Right atrium auricular region (tissue), 2 donors: ENCODE data around the gene HSPG2. TPM values are rescaled to one million over a fixed set of nuclear protein-coding genes. Genes with fewer than 3 reads are reported as not detected.
"Not testable (repeated sequence)": the region's sequence is repeated elsewhere in the genome, so short reads cannot be mapped to it uniquely, and the experiment has no call there.

Source experiments
- DNase-seq: peaks from one replicate; pipeline ENCODE4 v3.0.0-alpha.2; 2019; ENCODE audit warnings: low spot score
- H3K27ac ChIP-seq, 2 donors: fragments of 200-600 bp; sonication (generic); 1 replicate in 1 of 2; 2 replicates in 1 of 2; pipeline ENCODE4 v1.5.1; 2016 to 2019
- H3K27me3 ChIP-seq, 2 donors: fragments of 200-600 bp; sonication (generic); one replicate each; pipeline versions ENCODE4 v1.5.1 to v1.6.0; 2017 to 2019
- H3K36me3 ChIP-seq: fragments of 200-600 bp; sonication (generic); one replicate; pipeline ENCODE4 v1.5.1; 2016
- H3K4me1 ChIP-seq, 2 donors: fragments of 200-600 bp; sonication (generic); one replicate each; pipeline versions ENCODE4 v1.5.1 to v1.6.0; 2017 to 2019
- H3K4me3 ChIP-seq, 2 donors: fragments of 200-600 bp; sonication (generic); 1 replicate in 1 of 2; 2 replicates in 1 of 2; pipeline ENCODE4 v1.5.1; 2017 to 2019; ENCODE audit warnings: mild to moderate bottlenecking in 1 of 2, moderate library complexity in 1 of 2
- H3K9me3 ChIP-seq, 2 donors: fragments of 200-600 bp; sonication (generic); one replicate each; pipeline ENCODE4 v1.5.1; 2019
- total RNA-seq, 2 donors: library from RNA; depleted of rRNA; stranded (reverse); fragments of >200 nt; gene quantifications; one replicate each; pipeline ENCODE4 v1.1.0, GENCODE V29; 2016
- TF ChIP-seq, protein P1 (sequence below), 2 donors: fragments of 200-600 bp; sonication (generic); IDR thresholded peaks; one replicate each; pipeline ENCODE4 v1.5.1; 2019; ENCODE audit warnings: antibody characterized with exemption in 2 of 2

Gene HSPG2
- total RNA-seq, 2 donors from 2014 or later: 424 to 557 TPM

DNA sequence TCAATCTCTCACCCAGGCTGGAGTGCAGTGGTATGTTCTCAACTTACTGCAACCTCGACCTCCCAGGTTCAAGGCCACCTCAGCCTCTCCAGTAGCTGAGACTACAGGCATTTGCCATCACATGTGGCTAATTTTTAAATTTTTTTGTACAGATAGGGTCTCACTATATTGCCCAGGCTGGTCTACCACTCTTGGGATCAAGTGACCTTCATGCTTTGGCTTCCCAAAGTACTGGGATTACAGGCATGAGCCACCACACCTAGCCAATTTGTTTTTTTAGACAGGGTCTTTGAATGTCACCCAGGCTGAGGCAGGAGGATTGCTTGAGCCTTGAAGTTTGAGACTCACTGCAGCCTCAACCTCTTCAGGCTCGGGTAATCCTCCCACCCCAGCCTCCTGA lies 144.0 kb downstream of the HSPG2 start:
- no peak for DNase-seq
- TF ChIP-seq, protein P1, sequence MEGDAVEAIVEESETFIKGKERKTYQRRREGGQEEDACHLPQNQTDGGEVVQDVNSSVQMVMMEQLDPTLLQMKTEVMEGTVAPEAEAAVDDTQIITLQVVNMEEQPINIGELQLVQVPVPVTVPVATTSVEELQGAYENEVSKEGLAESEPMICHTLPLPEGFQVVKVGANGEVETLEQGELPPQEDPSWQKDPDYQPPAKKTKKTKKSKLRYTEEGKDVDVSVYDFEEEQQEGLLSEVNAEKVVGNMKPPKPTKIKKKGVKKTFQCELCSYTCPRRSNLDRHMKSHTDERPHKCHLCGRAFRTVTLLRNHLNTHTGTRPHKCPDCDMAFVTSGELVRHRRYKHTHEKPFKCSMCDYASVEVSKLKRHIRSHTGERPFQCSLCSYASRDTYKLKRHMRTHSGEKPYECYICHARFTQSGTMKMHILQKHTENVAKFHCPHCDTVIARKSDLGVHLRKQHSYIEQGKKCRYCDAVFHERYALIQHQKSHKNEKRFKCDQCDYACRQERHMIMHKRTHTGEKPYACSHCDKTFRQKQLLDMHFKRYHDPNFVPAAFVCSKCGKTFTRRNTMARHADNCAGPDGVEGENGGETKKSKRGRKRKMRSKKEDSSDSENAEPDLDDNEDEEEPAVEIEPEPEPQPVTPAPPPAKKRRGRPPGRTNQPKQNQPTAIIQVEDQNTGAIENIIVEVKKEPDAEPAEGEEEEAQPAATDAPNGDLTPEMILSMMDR (IDR thresholded peaks at IDR 0.05): no peak
- Histone ChIP-seq H3K27me3 (no peaks in the 10 kb centered on the region), H3K27ac (no peak overlapping the region), H3K9me3 (peaks cover 0 to 9% of the 10 kb centered on the region in 2 donors), H3K36me3 (no peaks in the 10 kb centered on the region), H3K4me3 (no peak overlapping the region), H3K4me1 (no peaks in the 10 kb centered on the region)

DNA sequence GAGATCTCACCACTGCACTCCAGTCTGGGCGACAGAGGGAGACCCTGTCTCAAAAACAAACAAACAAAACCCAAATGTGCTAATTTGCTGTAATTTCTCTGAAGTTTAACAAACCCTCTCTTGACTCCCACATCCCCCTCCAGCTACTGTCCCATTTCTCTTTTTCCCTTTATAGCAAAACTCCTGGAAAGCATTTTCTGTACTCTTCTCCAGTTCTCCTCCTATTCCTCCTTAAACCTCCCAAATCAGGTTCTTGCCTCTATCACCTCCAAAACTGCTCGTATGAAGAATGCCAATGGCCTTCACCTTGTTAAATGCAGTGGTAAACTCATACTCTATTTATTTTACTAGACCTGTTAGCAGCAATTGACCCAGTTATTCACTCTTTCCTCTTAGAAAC lies 150.5 kb downstream of the HSPG2 start:
- no peaks in the 10 kb centered on the region for H3K9me3 ChIP-seq
- no peaks in the 10 kb centered on the region for H3K27me3 ChIP-seq
- peaks cover 0 to 4% of the 10 kb centered on the region in 2 donors for H3K4me1 ChIP-seq
- no peaks in the 10 kb centered on the region for H3K36me3 ChIP-seq
- no peak for DNase-seq
- TF ChIP-seq, protein P1 (IDR thresholded peaks at IDR 0.05): no peak
- no peak overlapping the region for H3K4me3 ChIP-seq
- H3K27ac ChIP-seq: no peak overlapping the region

DNA sequence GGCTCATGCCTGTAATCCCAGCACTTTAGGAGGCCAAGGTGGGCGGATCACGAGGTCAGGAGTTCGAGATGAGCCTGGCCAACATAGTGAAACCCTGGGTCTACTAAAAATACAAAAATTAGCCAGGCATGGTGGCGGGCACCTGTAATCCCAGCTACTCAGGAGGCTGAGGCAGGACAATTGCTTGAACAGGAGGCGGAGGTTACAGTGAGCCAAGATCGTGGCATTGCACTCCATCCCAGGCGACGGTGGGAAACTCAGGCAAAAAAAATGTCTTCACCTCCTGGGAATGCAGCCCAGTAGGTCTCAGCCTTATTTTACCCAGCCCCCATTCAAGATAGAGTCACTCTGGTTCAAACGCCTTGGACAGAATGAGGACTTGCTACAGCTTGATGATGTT lies 151.3 kb downstream of the HSPG2 start:
- H3K27ac ChIP-seq, H3K27me3 ChIP-seq, H3K36me3 ChIP-seq, DNase-seq, H3K9me3 ChIP-seq, H3K4me3 ChIP-seq: not testable (repeated sequence)
- H3K4me1 ChIP-seq: peaks cover 0 to 13% of the 10 kb centered on the region in 2 donors

DNA sequence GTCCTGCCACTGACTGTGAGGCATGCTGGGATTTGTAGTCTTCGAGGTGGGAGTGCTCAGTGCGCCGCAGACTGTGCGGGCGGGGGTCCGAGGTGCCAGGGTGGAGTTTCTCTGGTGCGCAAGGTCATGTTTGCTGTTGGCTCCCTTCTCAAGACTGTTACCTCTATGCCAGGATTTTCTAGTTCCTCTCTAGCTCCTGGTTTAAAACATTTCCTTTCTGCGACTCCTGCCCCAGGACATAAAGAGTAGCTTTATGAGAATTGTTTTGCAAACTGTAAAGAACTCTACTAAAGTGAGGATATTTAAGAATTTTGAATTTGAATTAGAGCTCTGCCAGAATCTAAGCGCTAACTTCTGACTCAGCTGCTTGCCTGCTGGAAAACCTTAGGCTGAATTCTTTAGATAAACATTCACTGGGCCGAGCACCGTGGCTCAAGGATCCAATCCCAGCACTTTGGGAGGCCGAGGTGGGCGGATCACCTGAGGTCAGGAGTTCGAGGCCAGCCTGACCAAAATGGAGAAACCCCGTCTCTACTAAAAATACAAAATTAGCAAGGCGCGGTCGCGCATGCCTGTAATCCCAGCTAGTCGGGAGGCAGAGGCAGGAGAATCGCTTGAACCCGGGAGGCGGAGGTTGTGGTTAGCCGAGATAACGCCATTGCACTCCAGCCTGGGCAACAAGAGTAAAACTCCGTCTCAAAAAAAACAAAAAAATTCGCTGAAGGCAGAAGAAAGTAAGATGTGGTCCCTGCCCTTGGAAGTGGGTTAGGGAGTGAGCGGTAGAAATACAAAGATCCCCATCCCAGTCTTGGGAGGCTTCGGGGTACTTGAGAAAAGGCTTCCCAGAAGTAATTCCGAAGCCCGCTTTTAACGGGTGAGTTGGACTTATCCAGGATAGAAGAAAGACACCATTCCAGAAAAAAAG lies 153.2 kb downstream of the HSPG2 start:
- Histone ChIP-seq H3K4me3 (peak overlapping the region; percentile 77 to 91), H3K27me3 (no peaks in the 10 kb centered on the region), H3K9me3 (no peaks in the 10 kb centered on the region), H3K36me3 (no peaks in the 10 kb centered on the region), H3K27ac (peak overlapping the region; percentile 99 to 100), H3K4me1 (peaks cover 0 to 23% of the 10 kb centered on the region in 2 donors)
- DNase-seq: no peak
- TF ChIP-seq, protein P1 (IDR thresholded peaks at IDR 0.05): no peak

DNA sequence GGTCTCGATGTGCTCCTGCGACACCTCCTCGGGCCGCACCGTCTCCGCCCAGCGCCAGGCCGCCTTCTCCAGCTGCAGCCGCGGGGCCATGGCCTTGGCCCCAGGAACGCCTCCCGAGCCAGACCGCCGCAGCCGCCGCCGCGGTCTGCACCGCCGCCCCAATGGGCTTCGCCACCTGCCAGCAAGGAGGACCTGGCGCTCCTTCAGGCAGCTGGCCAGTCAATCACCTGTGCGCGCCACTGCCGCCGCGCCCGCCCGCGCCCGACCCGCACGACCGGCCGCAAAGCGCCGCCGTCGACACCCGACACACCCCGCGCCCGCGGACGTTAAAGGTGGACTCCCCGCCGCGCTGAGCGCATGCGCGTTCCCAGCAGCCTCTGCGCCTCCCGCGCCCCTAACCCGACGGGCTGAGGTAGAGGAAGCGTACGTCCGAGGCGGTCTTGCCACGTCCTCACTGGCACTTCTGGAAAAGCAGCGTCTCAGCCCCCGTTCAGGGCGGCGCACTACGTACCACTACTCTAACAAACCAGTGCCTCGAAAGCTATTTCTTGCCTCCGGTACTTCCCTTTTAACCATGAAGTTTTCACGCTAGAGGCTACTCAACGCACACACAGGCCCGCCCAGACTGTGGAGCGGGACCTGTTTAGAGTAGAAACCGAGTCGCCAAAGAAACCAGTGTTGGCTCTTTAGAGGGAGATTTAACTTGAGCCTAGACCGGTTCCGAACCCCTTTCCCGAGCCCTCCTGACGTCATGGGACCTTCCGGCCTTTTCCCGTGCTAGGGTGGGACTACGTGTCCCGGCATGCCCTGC lies 154.0 kb downstream of the HSPG2 start, which contains the start of gene USP48:
Gene USP48, minus strand, starts transcription at position 282 of the 811 bp plus-strand sequence. Its CDS starts 192 bp downstream, at position 90.
- TF ChIP-seq, protein P1 (IDR thresholded peaks at IDR 0.05): peak in 1 of 2 donors; percentile 0
- Histone ChIP-seq H3K27me3 (no peaks in the 10 kb centered on the region), H3K4me3 (peak within 1 kb of the TSS; percentile 77 to 91), H3K4me1 (peaks cover 0 to 23% of the 10 kb centered on the region in 2 donors), H3K36me3 (no peaks in the 10 kb centered on the region), H3K27ac (peak within 1 kb of the TSS; percentile 99 to 100), H3K9me3 (no peaks in the 10 kb centered on the region)
- DNase-seq: peak; percentile 96
